Measurements from ENCODE around the gene TERC. TPM values are rescaled to one million over a fixed set of nuclear protein-coding genes. Genes with fewer than 3 reads are reported as not detected.

The TERC gene
- polyA plus RNA-seq, 1 donor (not counting 4 experiments of a cell fraction or from before 2014, with no cell fraction given) = 0.69 TPM

DNA sequence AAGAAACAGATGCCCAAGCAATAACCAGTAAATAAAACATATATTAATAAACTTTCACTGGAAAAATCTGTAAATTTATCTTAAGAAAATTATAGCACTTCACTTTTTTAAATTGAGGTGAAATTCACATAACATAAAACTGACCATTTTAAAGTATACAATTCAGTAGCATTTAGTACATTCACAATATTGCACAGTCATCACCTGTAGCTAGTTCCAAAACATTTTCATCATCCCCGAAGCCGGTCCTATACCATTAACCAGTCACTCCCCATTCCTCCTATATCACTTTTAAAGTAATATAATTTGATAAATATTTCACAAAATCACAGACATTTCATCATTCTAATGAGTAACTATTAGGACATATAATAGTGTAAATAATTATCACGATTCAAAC, 39.8 kb upstream of the TERC start:
- H3K4me2 ChIP-seq (ENCODE audit: control insufficient read depth, extremely low read depth, insufficient read depth, low read depth, low read length) = no peak overlapping the region
- no peak overlapping the region for H2AFZ ChIP-seq (ENCODE audit: control insufficient read depth, low read length)
- H3K36me3 ChIP-seq (ENCODE audit: control insufficient read depth in 2 of 2, extremely low read depth in 1 of 2, insufficient read depth in 2 of 2, low read length in 2 of 2) = no peaks in the 10 kb centered on the region
- H3K9me3 ChIP-seq (ENCODE audit: control insufficient read depth, low read depth, low read length) = no peaks in the 10 kb centered on the region
- FAIRE-seq (no peak), DNase-seq (ENCODE audit: low read depth, low spot score) (no peak)
- TF ChIP-seq CTCF (optimal IDR thresholded peaks at IDR 0.05 in 1 of 3, IDR thresholded peaks at IDR 0.05 in 1 of 3, conservative IDR thresholded peaks at IDR 0.05 in 1 of 3; ENCODE audit: extremely low read depth in 1 of 3, insufficient read depth in 2 of 3, low read length in 3 of 3) (no peak), EZH2 (IDR thresholded peaks at IDR 0.05; ENCODE audit: low read length) (no peak)
- no peaks in the 10 kb centered on the region for H3K9me1 ChIP-seq (ENCODE audit: control insufficient read depth, extremely low read depth, insufficient read depth, low read length)
- no peaks in the 10 kb centered on the region for H3K27me3 ChIP-seq (ENCODE audit: control insufficient read depth, extremely low read depth, insufficient read depth, low read length)
- H3K4me3 ChIP-seq (ENCODE audit: control insufficient read depth in 2 of 3, extremely low read depth in 1 of 3, insufficient read depth in 2 of 3, low read depth in 1 of 3, low read length in 3 of 3) = no peak overlapping the region
- H3K4me1 ChIP-seq (ENCODE audit: control insufficient read depth, extremely low read depth, insufficient read depth, low read length) = no peaks in the 10 kb centered on the region
- no peaks in the 10 kb centered on the region for H3K79me2 ChIP-seq (ENCODE audit: control insufficient read depth, insufficient read depth, low read length)
- dilution Hi-C loops (cut with MboI; ENCODE audit: extremely low pct_ligation_motif_present, low sequenced_read_pairs) = no loop called here
- no peak overlapping the region for H3K9ac ChIP-seq (ENCODE audit: control insufficient read depth, extremely low read depth, insufficient read depth, low read length)
- H4K20me1 ChIP-seq (ENCODE audit: control insufficient read depth, extremely low read depth, insufficient read depth, low read length) = no peaks in the 10 kb centered on the region
- H3K27ac ChIP-seq (ENCODE audit: control insufficient read depth, insufficient read depth, low read length) = no peak overlapping the region

- Histone ChIP-seq H3K79me2 (ENCODE audit: control insufficient read depth, insufficient read depth, low read length) (no peaks in the 10 kb centered on the region), H4K20me1 (ENCODE audit: control insufficient read depth, extremely low read depth, insufficient read depth, low read length) (no peaks in the 10 kb centered on the region), H2AFZ (ENCODE audit: control insufficient read depth, low read length) (no peak overlapping the region), H3K27ac (ENCODE audit: control insufficient read depth, insufficient read depth, low read length) (no peak overlapping the region), H3K9me1 (ENCODE audit: control insufficient read depth, extremely low read depth, insufficient read depth, low read length) (no peaks in the 10 kb centered on the region), H3K9me3 (ENCODE audit: control insufficient read depth, low read depth, low read length) (no peaks in the 10 kb centered on the region), H3K4me2 (ENCODE audit: control insufficient read depth, extremely low read depth, insufficient read depth, low read depth, low read length) (no peak overlapping the region), H3K4me1 (ENCODE audit: control insufficient read depth, extremely low read depth, insufficient read depth, low read length) (no peaks in the 10 kb centered on the region), H3K36me3 (ENCODE audit: control insufficient read depth in 2 of 2, extremely low read depth in 1 of 2, insufficient read depth in 2 of 2, low read length in 2 of 2) (peaks cover 0 to 1% of the 10 kb centered on the region in 2 experiments), H3K9ac (ENCODE audit: control insufficient read depth, extremely low read depth, insufficient read depth, low read length) (no peak overlapping the region), H3K27me3 (ENCODE audit: control insufficient read depth, extremely low read depth, insufficient read depth, low read length) (no peaks in the 10 kb centered on the region), H3K4me3 (ENCODE audit: control insufficient read depth in 2 of 3, extremely low read depth in 1 of 3, insufficient read depth in 2 of 3, low read depth in 1 of 3, low read length in 3 of 3) (no peak overlapping the region)
- dilution Hi-C loops (cut with MboI; ENCODE audit: extremely low pct_ligation_motif_present, low sequenced_read_pairs) = no loop called here
- DNase-seq (ENCODE audit: low read depth, low spot score) = no peak
- FAIRE-seq = no peak
- TF ChIP-seq CTCF (optimal IDR thresholded peaks at IDR 0.05 in 1 of 3, IDR thresholded peaks at IDR 0.05 in 1 of 3, conservative IDR thresholded peaks at IDR 0.05 in 1 of 3; ENCODE audit: extremely low read depth in 1 of 3, insufficient read depth in 2 of 3, low read length in 3 of 3) (no peak), EZH2 (IDR thresholded peaks at IDR 0.05; ENCODE audit: low read length) (no peak)
Observed at GRCh38 chr3:169792359-169792758, 27.5 kb upstream of the TERC start.
